ENCODE measurements around the gene MAP1B.

Gene MAP1B

DNA sequence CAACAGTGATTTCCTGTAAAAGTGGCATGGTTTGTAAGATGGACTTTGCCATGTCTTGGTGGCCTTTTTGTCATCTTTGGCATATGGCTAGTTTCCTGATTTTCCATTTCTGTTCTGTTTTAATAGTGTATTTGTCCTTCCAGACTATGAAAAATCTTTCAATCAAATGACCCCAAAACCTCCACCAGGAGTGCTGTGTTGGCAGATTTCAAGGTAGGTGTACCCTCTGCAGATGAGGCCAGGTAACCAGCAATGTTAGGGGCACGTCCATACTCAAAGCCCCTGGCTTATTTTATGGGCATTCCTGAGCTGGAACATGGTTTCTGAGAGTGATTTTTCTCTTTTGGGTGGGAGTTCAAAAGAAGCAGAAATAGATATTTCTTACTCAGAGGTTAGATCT lies 15.2 kb upstream of the MAP1B start:
- no peak overlapping the region for H3K4me3 ChIP-seq (IDR thresholded peaks at IDR 0.05; ENCODE audit: insufficient read depth, low read depth, low read length)

DNA sequence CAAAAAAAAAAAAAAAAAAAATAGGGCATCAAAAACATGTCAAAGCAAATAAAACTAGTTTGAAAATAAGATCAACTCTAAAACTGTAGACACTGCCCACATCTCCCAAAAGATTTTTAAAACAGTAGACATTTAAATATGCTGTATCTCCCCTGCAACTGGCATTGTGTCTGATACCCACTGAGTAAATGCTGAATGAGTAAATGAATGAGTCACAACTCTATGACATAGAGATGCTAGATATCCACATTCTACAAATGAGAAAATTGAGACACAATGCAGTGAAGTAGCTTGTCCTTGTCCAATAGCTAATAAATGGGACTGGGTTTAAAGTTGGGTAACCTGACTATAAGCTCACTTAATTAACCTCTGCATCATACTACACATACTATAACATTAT lies 14.1 kb upstream of the MAP1B start:
- no peaks in the 10 kb centered on the region for H3K36me3 ChIP-seq (ENCODE audit: insufficient read depth)
- H3K4me2 ChIP-seq: no peak overlapping the region
- H2AFZ ChIP-seq (ENCODE audit: low read depth): no peak overlapping the region
- H3K9ac ChIP-seq: no peak overlapping the region
- no peaks in the 10 kb centered on the region for H3K27me3 ChIP-seq (ENCODE audit: insufficient read depth, low read depth)
- TF ChIP-seq CTCF (conservative IDR thresholded peaks at IDR 0.05; ENCODE audit: low read depth, low read length): no peak
- no peaks in the 10 kb centered on the region for H4K20me1 ChIP-seq (ENCODE audit: insufficient read depth)
- no peaks in the 10 kb centered on the region for H3K4me1 ChIP-seq (ENCODE audit: low read depth, poor library complexity, severe bottlenecking)
- no peaks in the 10 kb centered on the region for H3K79me2 ChIP-seq (ENCODE audit: insufficient read depth, low read depth)
- no peak overlapping the region for H3K27ac ChIP-seq
- no peak overlapping the region for H3K4me3 ChIP-seq (IDR thresholded peaks at IDR 0.05; ENCODE audit: insufficient read depth, low read depth, low read length)

More for the DNA sequence above, 15.2 kb upstream of the MAP1B start:
- no peaks in the 10 kb centered on the region for H3K4me1 ChIP-seq (ENCODE audit: low read depth, poor library complexity, severe bottlenecking)
- no peaks in the 10 kb centered on the region for H4K20me1 ChIP-seq (ENCODE audit: insufficient read depth)
- no peak overlapping the region for H3K4me2 ChIP-seq
- H3K9ac ChIP-seq: no peak overlapping the region
- H3K79me2 ChIP-seq (ENCODE audit: insufficient read depth, low read depth): no peaks in the 10 kb centered on the region
- no peaks in the 10 kb centered on the region for H3K27me3 ChIP-seq (ENCODE audit: insufficient read depth, low read depth)
- no peak overlapping the region for H2AFZ ChIP-seq (ENCODE audit: low read depth)
- TF ChIP-seq CTCF (conservative IDR thresholded peaks at IDR 0.05; ENCODE audit: low read depth, low read length): no peak
- H3K36me3 ChIP-seq (ENCODE audit: insufficient read depth): no peaks in the 10 kb centered on the region
- no peak overlapping the region for H3K27ac ChIP-seq

GRCh38 chr5:72093824-72094223 lies 13.5 kb upstream of the MAP1B start:
- Histone ChIP-seq H3K4me1 (ENCODE audit: low read depth, poor library complexity, severe bottlenecking) (no peaks in the 10 kb centered on the region), H2AFZ (ENCODE audit: low read depth) (no peak overlapping the region), H3K27me3 (ENCODE audit: insufficient read depth, low read depth) (no peaks in the 10 kb centered on the region), H3K36me3 (ENCODE audit: insufficient read depth) (no peaks in the 10 kb centered on the region), H3K79me2 (ENCODE audit: insufficient read depth, low read depth) (no peaks in the 10 kb centered on the region), H3K27ac (no peak overlapping the region), H4K20me1 (ENCODE audit: insufficient read depth) (no peaks in the 10 kb centered on the region), H3K9ac (no peak overlapping the region), H3K4me2 (no peak overlapping the region), H3K4me3 (IDR thresholded peaks at IDR 0.05; ENCODE audit: insufficient read depth, low read depth, low read length) (no peak overlapping the region)
- TF ChIP-seq CTCF (conservative IDR thresholded peaks at IDR 0.05; ENCODE audit: low read depth, low read length): no peak

GRCh38 chr5:72096602-72097188 lies 10.6 kb upstream of the MAP1B start:
- H2AFZ ChIP-seq (ENCODE audit: low read depth): no peak overlapping the region

More at GRCh38 chr5:72096602-72097188, 10.6 kb upstream of the MAP1B start:
- Histone ChIP-seq H3K27ac (no peak overlapping the region), H3K4me2 (no peak overlapping the region), H3K9ac (no peak overlapping the region), H3K4me3 (IDR thresholded peaks at IDR 0.05; ENCODE audit: insufficient read depth, low read depth, low read length) (no peak overlapping the region), H4K20me1 (ENCODE audit: insufficient read depth) (no peaks in the 10 kb centered on the region), H3K36me3 (ENCODE audit: insufficient read depth) (no peaks in the 10 kb centered on the region), H3K27me3 (ENCODE audit: insufficient read depth, low read depth) (no peaks in the 10 kb centered on the region), H3K79me2 (ENCODE audit: insufficient read depth, low read depth) (no peaks in the 10 kb centered on the region), H3K4me1 (ENCODE audit: low read depth, poor library complexity, severe bottlenecking) (no peaks in the 10 kb centered on the region)
- TF ChIP-seq CTCF (conservative IDR thresholded peaks at IDR 0.05; ENCODE audit: low read depth, low read length): no peak
